H9 (cell line): ENCODE measurements around the gene SYNGAP1. TPM values are rescaled to one million over a fixed set of nuclear protein-coding genes. Genes with fewer than 3 reads are reported as not detected.

Experiments used
- DNase-seq: peaks from one replicate; pipeline ENCODE4 v3.0.0-alpha.2; 2017
- H2AFZ ChIP-seq: one replicate; pipeline ENCODE4 v1.6.1; 2013; ENCODE audit warnings: mild to moderate bottlenecking, low read length, control low read depth, moderate library complexity
- H2AK5ac ChIP-seq: 2 replicates; pipeline ENCODE4 v1.6.1; 2013; ENCODE audit warnings: low read length, control low read depth, mixed read lengths; ENCODE audit not compliant: insufficient read length
- H2BK120ac ChIP-seq: one replicate; pipeline ENCODE4 v1.6.1; 2013; ENCODE audit warnings: low read depth, mild to moderate bottlenecking, low read length, control low read depth, inconsistent platforms; ENCODE audit not compliant: poor library complexity, severe bottlenecking
- H2BK12ac ChIP-seq: 2 replicates; pipeline ENCODE4 v1.6.1; 2013; ENCODE audit warnings: low read length, control low read depth, mixed read lengths, low read depth; ENCODE audit not compliant: insufficient read length
- H2BK15ac ChIP-seq: 2 replicates; pipeline ENCODE4 v1.6.1; 2013; ENCODE audit warnings: low read depth, low read length, control low read depth
- H2BK20ac ChIP-seq: one replicate; pipeline ENCODE4 v1.6.1; 2013; ENCODE audit warnings: low read depth, mild to moderate bottlenecking, low read length, control low read depth, inconsistent platforms; ENCODE audit not compliant: poor library complexity, severe bottlenecking
- H2BK5ac ChIP-seq: 2 replicates; pipeline ENCODE4 v1.6.1; 2013; ENCODE audit warnings: low read length, control low read depth, mixed read lengths; ENCODE audit not compliant: insufficient read length
- H3K14ac ChIP-seq: 2 replicates; pipeline ENCODE4 v1.6.1; 2013; ENCODE audit warnings: low read length, control low read depth; ENCODE audit not compliant: insufficient read depth
- H3K18ac ChIP-seq: 2 replicates; pipeline ENCODE4 v1.6.1; 2013; ENCODE audit warnings: low read depth, mild to moderate bottlenecking, mixed read lengths, low read length, control low read depth; ENCODE audit not compliant: insufficient read length
- H3K23ac ChIP-seq: 2 replicates; pipeline ENCODE4 v1.6.1; 2013; ENCODE audit warnings: low read length, control low read depth, mixed read lengths, low read depth; ENCODE audit not compliant: insufficient read length
- H3K23me2 ChIP-seq: 2 replicates; pipeline ENCODE4 v1.6.1; 2013; ENCODE audit warnings: low read depth, mild to moderate bottlenecking, mixed read lengths, low read length, control low read depth; ENCODE audit not compliant: insufficient read length, poor library complexity, severe bottlenecking
- H3K27ac ChIP-seq: 2 replicates; pipeline ENCODE4 v1.5.1; 2013; ENCODE audit warnings: low read length, control low read depth, mixed read lengths, low read depth; ENCODE audit not compliant: insufficient read length
- H3K27me3 ChIP-seq: 2 replicates; pipeline ENCODE4 v1.6.1; 2013; ENCODE audit warnings: low read length, control low read depth, inconsistent platforms; ENCODE audit not compliant: insufficient read depth
- H3K4ac ChIP-seq: 2 replicates; pipeline ENCODE4 v1.6.1; 2013; ENCODE audit warnings: low read depth, mild to moderate bottlenecking, control low read depth, inconsistent platforms, low read length, moderate library complexity
- H3K4me1 ChIP-seq: 2 replicates; pipeline ENCODE4 v1.6.1; 2013; ENCODE audit warnings: low read length, control low read depth, inconsistent platforms; ENCODE audit not compliant: insufficient read depth
- H3K4me2 ChIP-seq: 2 replicates; pipeline ENCODE4 v1.6.1; 2013; ENCODE audit warnings: low read length, control low read depth, mixed read lengths; ENCODE audit not compliant: insufficient read length, insufficient read depth
- H3K56ac ChIP-seq: 2 replicates; pipeline ENCODE4 v1.6.1; 2013; ENCODE audit warnings: low read depth, mild to moderate bottlenecking, mixed read lengths, low read length, control low read depth; ENCODE audit not compliant: insufficient read length
- H3K79me1 ChIP-seq: 2 replicates; pipeline ENCODE4 v1.6.1; 2013; ENCODE audit warnings: low read depth, mild to moderate bottlenecking, moderate library complexity, low read length, control low read depth, inconsistent platforms; ENCODE audit not compliant: insufficient read depth, poor library complexity, severe bottlenecking
- H3K79me2 ChIP-seq: 2 replicates; pipeline ENCODE4 v1.6.1; 2013; ENCODE audit warnings: low read length, control low read depth, inconsistent platforms; ENCODE audit not compliant: insufficient read depth
- H3K9ac ChIP-seq: 2 replicates; pipeline ENCODE4 v1.6.1; 2013; ENCODE audit warnings: low read length, control low read depth, mixed read lengths; ENCODE audit not compliant: insufficient read length; ENCODE audit errors: extremely low read depth
- H3K9me3 ChIP-seq: one replicate; pipeline ENCODE4 v1.6.1; 2013; ENCODE audit warnings: low read depth, low read length, inconsistent platforms; ENCODE audit not compliant: control insufficient read depth
- H3T11ph ChIP-seq: one replicate; pipeline ENCODE4 v1.6.1; 2013; ENCODE audit warnings: mild to moderate bottlenecking, low read length, control low read depth, inconsistent platforms
- H4K20me1 ChIP-seq: one replicate; pipeline ENCODE4 v1.6.1; 2013; ENCODE audit not compliant: control insufficient read depth, insufficient read length, insufficient read depth
- H4K5ac ChIP-seq: 2 replicates; pipeline ENCODE4 v1.6.1; 2013; ENCODE audit warnings: low read depth, mild to moderate bottlenecking, mixed read lengths, low read length, control low read depth; ENCODE audit not compliant: insufficient read length
- H4K8ac ChIP-seq: replicated peaks from 2 replicates; pipeline ENCODE4 v1.6.1; 2013; ENCODE audit warnings: low read length, control low read depth, mixed read lengths, low read depth; ENCODE audit not compliant: insufficient read length
- H4K91ac ChIP-seq: 2 replicates; pipeline ENCODE4 v1.6.1; 2013; ENCODE audit warnings: low read depth, mild to moderate bottlenecking, moderate library complexity, mixed read lengths, low read length, control low read depth; ENCODE audit not compliant: insufficient read length
- H3K27ac Mint-ChIP-seq, 3 experiments: 2 replicates in 2 of 3; 3 replicates in 1 of 3; pipeline ENCODE4 v1.8.0; 2020 to 2021; ENCODE audit warnings: mixed read lengths in 3 of 3, mild to moderate bottlenecking in 1 of 3, moderate library complexity in 1 of 3
- H3K27me3 Mint-ChIP-seq: 2 replicates; pipeline ENCODE4 v1.8.0; 2021; ENCODE audit warnings: low read depth, mild to moderate bottlenecking, moderate library complexity, mixed read lengths
- H3K36me3 Mint-ChIP-seq, 3 experiments: 2 replicates in 2 of 3; 3 replicates in 1 of 3; pipeline ENCODE4 v1.8.0; 2020 to 2021; ENCODE audit warnings: low read depth in 3 of 3, mixed read lengths in 3 of 3; ENCODE audit not compliant: insufficient read depth in 1 of 3
- H3K4me1 Mint-ChIP-seq, 2 experiments: 2 replicates each; pipeline ENCODE4 v1.8.0; 2020; ENCODE audit warnings: mixed read lengths in 2 of 2
- H3K4me3 Mint-ChIP-seq, 2 experiments: 2 replicates in 1 of 2; 3 replicates in 1 of 2; pipeline ENCODE4 v1.8.0; 2020 to 2021; ENCODE audit warnings: mild to moderate bottlenecking in 2 of 2, mixed read lengths in 2 of 2, moderate library complexity in 1 of 2
- H3K9me3 Mint-ChIP-seq, 2 experiments: 2 replicates in 1 of 2; 3 replicates in 1 of 2; pipeline ENCODE4 v1.8.0; 2020; ENCODE audit warnings: mild to moderate bottlenecking in 2 of 2, mixed read lengths in 2 of 2, moderate library complexity in 1 of 2
- CTCF ChIP-seq: fragments of 200-600 bp; sonication (generic); conservative IDR thresholded peaks from 3 replicates; pipeline ENCODE4 v1.8.0; 2021; ENCODE audit warnings: antibody characterized with exemption, mild to moderate bottlenecking
- WGBS: extraction: QIAGEN DNeasy Blood & Tissue Kit; methylation state at CpG from one replicate; pipeline ENCODE4 v1.1.7; 2013; ENCODE audit warnings: missing lambda C conversion rate, low lambda C conversion rate, mixed read lengths; ENCODE audit not compliant: insufficient read length; ENCODE audit errors: extremely low coverage; 5-methylcytosine and 5-hydroxymethylcytosine counted together
- total RNA-seq: library from RNA; stranded (reverse); gene quantifications from 2 replicates; pipeline ENCODE4 v1.2.1, GENCODE V29; 2021

The SYNGAP1 gene
- total RNA-seq, 1 experiment from 2014 or later: 121 TPM

GRCh38 chr6:33427585-33428223 is 7.8 kb downstream of the SYNGAP1 start:
- H3K23ac ChIP-seq: no peak overlapping the region
- H2BK15ac ChIP-seq: no peak overlapping the region
- no CpG with 5 or more reads among the region's 79 CpGs for WGBS
- H3K4me1 Mint-ChIP-seq: peaks cover 78 to 81% of the 10 kb centered on the region in 2 experiments
- no peaks in the 10 kb centered on the region for H3K9me3 ChIP-seq
- H4K8ac ChIP-seq: no peak overlapping the region
- no peak overlapping the region for H3K18ac ChIP-seq
- no peaks in the 10 kb centered on the region for H3K27me3 ChIP-seq
- H2AK5ac ChIP-seq: no peak overlapping the region
- no peak overlapping the region for H3K27ac ChIP-seq
- no peak overlapping the region for H2BK12ac ChIP-seq
- H4K91ac ChIP-seq: no peak overlapping the region
- H3K4me1 ChIP-seq: peaks cover 15% of the 10 kb centered on the region
- H3K56ac ChIP-seq: no peak overlapping the region
- H2BK20ac ChIP-seq: no peak overlapping the region
- H3K79me2 ChIP-seq: peaks cover 11% of the 10 kb centered on the region; the same call in 1 of the 2 replicates
- H3K79me1 ChIP-seq: peaks cover 3% of the 10 kb centered on the region
- no peak overlapping the region for H3K9ac ChIP-seq
- no peak overlapping the region for H2BK120ac ChIP-seq
- no peak overlapping the region for H4K5ac ChIP-seq
- no peaks in the 10 kb centered on the region for H4K20me1 ChIP-seq
- peaks cover 25% of the 10 kb centered on the region for H3K23me2 ChIP-seq
- TF ChIP-seq CTCF: peak; percentile 21; the same call in 1 of the 3 replicates
- H3K36me3 Mint-ChIP-seq: peaks cover 20 to 23% (median 22%) of the 10 kb centered on the region in 3 experiments
- peak overlapping the region; percentile 89 for H3K4me2 ChIP-seq
- peak; percentile 38 for DNase-seq
- no peak overlapping the region for H3K4ac ChIP-seq
- H3K27ac Mint-ChIP-seq: peak overlapping the region in 1 of 3 experiments; percentile 37; a peak in 3 of 7 replicates
- no peak overlapping the region for H3K14ac ChIP-seq
- no peaks in the 10 kb centered on the region; a peak in 1 of 5 replicates for H3K9me3 Mint-ChIP-seq
- no peak overlapping the region for H2AFZ ChIP-seq
- no peaks in the 10 kb centered on the region for H3K27me3 Mint-ChIP-seq
- H2BK5ac ChIP-seq: no peak overlapping the region
- no peak overlapping the region for H3T11ph ChIP-seq
- H3K4me3 Mint-ChIP-seq: peak overlapping the region; percentile 83 to 87
